Endometrial microvascular endothelial cells (primary cell): ENCODE results near the gene TUBA4B. TPM values are rescaled to one million over a fixed set of nuclear protein-coding genes. Genes with fewer than 3 reads are reported as not detected.
"Not testable (repeated sequence)": the region's sequence is repeated elsewhere in the genome, so short reads cannot be mapped to it uniquely, and the experiment has no call there.

Source experiments
- in situ Hi-C: cut with HindIII; loops from 2 replicates; pipeline ENCODE4 v1.10.0; 2017; ENCODE audit warnings: low sequenced_read_pairs, low pct_unique_long_range_greater_than_20kb; ENCODE audit errors: inconsistent ontology term
- total RNA-seq: library from RNA; depleted of rRNA; stranded (reverse); fragments of >200 nt; gene quantifications from one replicate; pipeline ENCODE4 v1.2.3, GENCODE V29; 2015; ENCODE audit errors: inconsistent ontology term

Gene TUBA4B
- total RNA-seq, 1 donor from 2014 or later = not detected

GRCh38 chr2:219298759-219299371, 45.8 kb downstream of the TUBA4B start:
- in situ Hi-C loops = no loop called here

- in situ Hi-C loops = no loop called here
These were observed 46.3 kb downstream of the TUBA4B start for GRCh38 chr2:219299372-219299760.

- in situ Hi-C loops = no loop called here
These were observed 47.0 kb downstream of the TUBA4B start for GRCh38 chr2:219300022-219300421.

GRCh38 chr2:219302412-219302968, 49.4 kb downstream of the TUBA4B start:
- in situ Hi-C loops = no loop called here

- in situ Hi-C loops = no loop called here
These were observed 51.2 kb downstream of the TUBA4B start for GRCh38 chr2:219304223-219304622.

GRCh38 chr2:219306047-219306446, 53.0 kb downstream of the TUBA4B start:
- in situ Hi-C loops = no loop called here

- in situ Hi-C loops = no loop called here
These were observed 55.4 kb downstream of the TUBA4B start for GRCh38 chr2:219308142-219309101.

- in situ Hi-C loops = no loop called here
These were observed 56.2 kb downstream of the TUBA4B start, which contains the start of gene PTPRN for GRCh38 chr2:219309278-219309677. Gene PTPRN, minus strand, starts transcription at chr2:219309401. Its CDS starts 69 bp downstream, at chr2:219309332.

- in situ Hi-C loops = not testable (repeated sequence)
These were observed 59.7 kb downstream of the TUBA4B start for GRCh38 chr2:219312683-219313263.

GRCh38 chr2:219314804-219315468, 61.9 kb downstream of the TUBA4B start:
- in situ Hi-C loops = no loop called here

Other genes starting within 250 kb of the TUBA4B start
- gene CFAP65, start 211.7 kb upstream of the TUBA4B start, total RNA-seq = not detected
- not detected for gene IHH, start 192.3 kb upstream of the TUBA4B start, total RNA-seq
- 25.8 TPM for gene NHEJ1, start 92.4 kb upstream of the TUBA4B start, total RNA-seq
- gene SLC23A3, start 83.2 kb upstream of the TUBA4B start, total RNA-seq = 0.19 TPM
- 32.7 TPM for gene CNPPD1, start 76.3 kb upstream of the TUBA4B start, total RNA-seq
- 54.4 TPM for gene RETREG2, start 75.0 kb upstream of the TUBA4B start, total RNA-seq
- 24.1 TPM for gene ZFAND2B, start 46.5 kb upstream of the TUBA4B start, total RNA-seq
- 24.8 TPM for gene ABCB6, start 34.3 kb upstream of the TUBA4B start, total RNA-seq
- gene ATG9A, start 23.6 kb upstream of the TUBA4B start, total RNA-seq = 73.2 TPM
- gene ANKZF1, start 23.4 kb upstream of the TUBA4B start, total RNA-seq = 27.1 TPM
- gene GLB1L, start 7.8 kb upstream of the TUBA4B start, total RNA-seq = 9.3 TPM
- 5.5 TPM for gene STK16, start 7.8 kb upstream of the TUBA4B start, total RNA-seq
- 18.4 TPM for gene TUBA4A, start 675 bp downstream of the TUBA4B start, total RNA-seq
- gene DNAJB2, start 26.1 kb downstream of the TUBA4B start, total RNA-seq = 29.9 TPM
- not detected for gene PTPRN, start 56.2 kb downstream of the TUBA4B start, total RNA-seq
- not detected for gene RESP18, start 79.5 kb downstream of the TUBA4B start, total RNA-seq
- gene DNPEP, start 134.7 kb downstream of the TUBA4B start, total RNA-seq = 86.0 TPM
- gene DES, start 165.1 kb downstream of the TUBA4B start, total RNA-seq = not detected
- not detected for gene SPEG, start 181.6 kb downstream of the TUBA4B start, total RNA-seq
- gene GMPPA, start 245.6 kb downstream of the TUBA4B start, total RNA-seq = 32.0 TPM